EL (cell line): ENCODE data around the gene PRODH.
"Not testable (repeated sequence)": the region's sequence is repeated elsewhere in the genome, so short reads cannot be mapped to it uniquely, and the experiment has no call there.

Experiments
- DNase-seq: peaks from one replicate; pipeline ENCODE4 v3.0.0-alpha.2; 2016

PRODH gene, protein sequence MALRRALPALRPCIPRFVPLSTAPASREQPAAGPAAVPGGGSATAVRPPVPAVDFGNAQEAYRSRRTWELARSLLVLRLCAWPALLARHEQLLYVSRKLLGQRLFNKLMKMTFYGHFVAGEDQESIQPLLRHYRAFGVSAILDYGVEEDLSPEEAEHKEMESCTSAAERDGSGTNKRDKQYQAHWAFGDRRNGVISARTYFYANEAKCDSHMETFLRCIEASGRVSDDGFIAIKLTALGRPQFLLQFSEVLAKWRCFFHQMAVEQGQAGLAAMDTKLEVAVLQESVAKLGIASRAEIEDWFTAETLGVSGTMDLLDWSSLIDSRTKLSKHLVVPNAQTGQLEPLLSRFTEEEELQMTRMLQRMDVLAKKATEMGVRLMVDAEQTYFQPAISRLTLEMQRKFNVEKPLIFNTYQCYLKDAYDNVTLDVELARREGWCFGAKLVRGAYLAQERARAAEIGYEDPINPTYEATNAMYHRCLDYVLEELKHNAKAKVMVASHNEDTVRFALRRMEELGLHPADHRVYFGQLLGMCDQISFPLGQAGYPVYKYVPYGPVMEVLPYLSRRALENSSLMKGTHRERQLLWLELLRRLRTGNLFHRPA

DNA sequence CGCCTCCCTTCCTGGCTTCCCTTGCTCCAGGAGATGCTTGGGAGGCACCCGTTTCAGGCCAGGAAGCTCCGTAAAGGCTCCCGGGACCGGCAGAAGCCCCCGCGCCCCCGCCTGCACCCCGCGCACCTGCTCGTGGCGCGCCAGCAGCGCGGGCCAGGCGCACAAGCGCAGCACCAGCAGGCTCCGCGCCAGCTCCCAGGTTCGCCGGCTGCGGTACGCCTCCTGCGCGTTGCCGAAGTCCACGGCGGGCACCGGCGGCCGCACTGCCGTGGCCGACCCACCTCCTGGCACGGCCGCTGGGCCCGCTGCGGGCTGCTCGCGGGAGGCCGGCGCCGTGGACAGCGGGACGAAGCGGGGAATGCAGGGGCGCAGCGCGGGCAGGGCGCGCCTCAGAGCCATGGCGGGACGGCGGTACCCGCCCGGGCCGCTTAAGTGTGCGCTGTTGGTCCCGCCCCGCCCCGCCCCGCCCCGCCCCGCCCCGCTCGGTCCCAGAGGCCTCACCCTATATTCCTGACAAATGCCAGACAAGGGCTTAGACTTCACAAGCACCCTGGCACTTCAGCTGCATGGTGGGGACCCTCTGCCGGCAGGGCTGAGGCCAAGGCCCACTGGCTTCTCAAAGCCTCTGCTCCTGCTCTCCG lies at the start of gene PRODH:
PRODH (minus strand) TSS at position 405 of the 641 bp plus-strand sequence; CDS start at position 399, 6 bp downstream.
- DNase-seq, result no peak

GRCh38 chr22:18985780-18986179 lies 49.7 kb upstream of the PRODH start:
- no peak for DNase-seq

DNA sequence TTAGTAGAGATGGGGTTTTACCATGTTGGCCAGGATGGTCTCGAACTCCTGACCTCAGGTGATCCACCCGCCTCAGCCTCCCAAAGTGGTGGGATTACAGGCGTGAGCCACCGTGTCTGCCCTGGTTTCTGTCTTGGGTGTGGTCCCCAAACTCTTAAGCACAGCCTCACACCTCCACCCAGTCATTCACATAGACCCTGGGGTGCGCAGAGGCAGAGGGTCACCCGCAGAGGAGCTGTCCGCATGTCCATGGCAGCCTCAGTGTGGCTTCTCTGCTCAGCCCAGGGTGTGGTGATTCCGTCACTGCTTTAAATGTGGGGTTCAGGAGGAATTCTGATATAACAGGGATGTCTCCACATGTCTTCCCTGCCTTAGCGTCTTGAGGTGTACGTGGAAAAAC lies 48.5 kb upstream of the PRODH start:
- DNase-seq, result no peak

DNA sequence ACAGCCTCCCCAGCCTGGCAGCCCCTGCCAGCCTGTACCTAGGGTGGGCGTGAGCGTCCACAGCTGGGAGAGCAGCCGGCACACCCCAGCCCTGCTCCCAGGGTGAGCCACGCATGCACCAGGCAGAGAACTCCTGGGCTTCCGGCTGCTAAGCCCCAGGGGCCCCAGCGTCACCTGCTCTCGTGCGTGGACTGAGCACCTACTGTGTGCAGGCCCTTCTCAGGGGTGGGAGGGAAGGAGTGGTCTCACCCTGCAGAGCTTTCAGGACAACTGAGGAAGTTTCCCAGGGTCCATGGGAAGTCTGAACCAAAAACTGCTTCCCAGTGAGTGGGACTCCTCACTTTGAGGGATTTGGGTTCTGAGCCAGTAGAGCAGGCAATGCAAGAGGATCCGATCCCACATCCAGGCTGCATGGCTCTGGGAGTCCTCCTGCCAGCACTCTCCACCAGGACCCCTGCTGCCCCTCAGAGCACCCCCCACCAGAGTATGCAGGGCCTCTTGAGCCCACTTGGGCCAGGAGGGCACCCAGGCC lies 47.1 kb upstream of the PRODH start:
- no peak for DNase-seq

DNA sequence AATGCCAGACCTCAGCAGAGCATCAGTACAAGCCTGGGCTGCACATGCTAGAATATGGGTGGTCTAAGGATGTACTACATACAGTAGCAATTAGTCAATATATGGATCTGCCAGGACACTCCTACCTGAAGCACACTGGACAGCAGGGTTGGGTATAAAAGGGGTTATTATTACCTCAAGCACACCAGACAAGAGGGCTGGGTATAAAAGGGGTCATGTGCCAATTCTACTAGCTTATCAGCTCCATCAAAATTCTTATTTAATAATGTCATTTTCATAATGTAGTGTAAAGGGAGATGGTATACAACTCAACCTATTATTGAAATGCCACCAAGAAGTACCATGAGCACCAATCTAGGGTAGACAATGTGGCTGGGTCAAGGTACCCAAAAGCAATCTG lies 44.7 kb upstream of the PRODH start:
- no peak for DNase-seq

DNA sequence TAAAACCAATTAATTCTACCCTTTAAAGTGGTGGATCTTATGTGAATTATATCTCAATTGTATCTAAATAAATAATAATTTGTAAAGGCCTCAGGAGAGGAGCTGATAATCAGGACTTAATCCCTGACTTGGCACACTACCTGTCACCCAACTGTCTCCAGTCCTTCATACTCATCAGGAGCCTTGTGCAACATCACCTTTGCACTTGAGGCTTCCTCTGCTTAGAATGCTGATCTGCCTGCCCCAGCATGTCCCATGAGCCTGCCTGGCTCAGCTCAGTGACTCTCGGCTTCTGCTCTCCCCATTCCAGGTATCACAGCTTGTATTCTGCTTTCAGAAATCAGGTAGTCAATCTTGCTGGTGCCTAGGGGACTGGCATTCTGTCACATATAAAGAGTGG lies 43.9 kb upstream of the PRODH start:
- DNase-seq, result no peak

DNA sequence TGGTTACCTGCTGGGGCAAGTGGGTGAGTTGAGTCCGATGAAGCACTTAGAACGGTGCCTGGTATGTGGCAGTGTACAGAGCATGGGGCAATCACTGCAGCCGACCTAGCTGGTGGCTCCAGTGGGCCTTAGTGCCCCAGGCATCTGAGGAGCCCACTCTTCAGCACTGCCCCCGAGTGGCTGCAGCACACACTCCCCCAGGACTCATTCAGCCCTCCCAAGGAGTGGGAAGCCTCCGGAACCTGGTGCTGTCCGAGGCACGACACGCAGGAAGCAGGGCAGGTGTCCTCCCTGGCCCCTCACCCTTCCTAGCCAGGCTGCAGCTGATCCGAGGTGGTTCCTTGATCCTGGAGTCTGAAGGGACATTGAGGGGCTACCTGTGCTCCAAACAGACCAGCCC lies 42.4 kb upstream of the PRODH start:
- DNase-seq, result no peak

GRCh38 chr22:18977824-18978425 lies 41.8 kb upstream of the PRODH start:
- no peak for DNase-seq

DNA sequence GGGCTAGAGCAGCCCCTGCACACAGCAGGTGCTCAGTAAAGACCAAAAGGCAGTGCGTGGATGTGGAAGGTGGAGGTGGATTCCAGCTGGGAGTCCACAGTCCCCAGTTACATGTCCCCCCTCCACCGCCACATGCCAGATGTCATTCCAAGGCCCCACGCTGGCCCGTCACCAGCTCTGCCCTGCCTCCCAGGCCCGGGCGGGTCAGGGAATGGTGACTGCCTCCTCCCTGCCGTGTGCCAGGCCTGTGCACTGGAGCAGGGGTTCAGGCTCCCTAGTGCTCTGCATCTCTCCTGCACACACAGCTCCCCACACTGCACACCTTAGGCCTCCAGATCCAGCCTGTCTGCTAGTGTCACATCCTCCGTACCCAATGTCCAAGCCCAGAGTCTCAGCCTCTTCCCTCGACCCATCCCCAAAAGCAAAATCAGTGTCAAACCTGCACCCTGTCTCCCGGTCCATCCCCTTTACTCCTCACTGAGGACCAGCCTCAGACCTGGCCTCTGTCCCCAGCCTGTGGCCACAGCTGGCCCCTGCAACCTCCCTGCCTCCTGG lies 40.2 kb upstream of the PRODH start:
- DNase-seq, result no peak

- no peak for DNase-seq
Observed at GRCh38 chr22:18975434-18976196, 39.5 kb upstream of the PRODH start.

- no peak for DNase-seq
Observed at GRCh38 chr22:18974477-18975180, 38.5 kb upstream of the PRODH start.

GRCh38 chr22:18973264-18974031 lies 37.4 kb upstream of the PRODH start:
- no peak for DNase-seq

DNA sequence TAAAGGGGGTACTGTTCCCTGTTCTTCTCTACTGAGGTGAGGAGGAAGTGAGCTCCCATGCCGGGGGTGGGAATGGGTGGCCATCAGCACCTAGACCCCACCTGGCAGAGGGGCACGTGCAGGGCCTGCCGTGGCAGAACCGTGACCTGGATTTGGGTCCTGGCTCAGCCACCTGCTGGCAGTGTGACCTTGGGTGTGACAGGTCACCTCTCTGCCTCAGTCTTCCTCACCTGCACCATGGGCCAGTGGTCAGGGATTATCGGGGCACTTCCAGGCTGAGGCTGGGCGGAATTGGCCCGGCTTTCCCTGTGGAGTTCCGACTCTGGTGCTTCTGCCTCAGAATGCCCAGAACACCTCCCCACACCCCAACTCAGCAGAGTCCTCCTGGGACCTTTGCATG lies 36.5 kb upstream of the PRODH start:
- DNase-seq, result not testable (repeated sequence)

DNA sequence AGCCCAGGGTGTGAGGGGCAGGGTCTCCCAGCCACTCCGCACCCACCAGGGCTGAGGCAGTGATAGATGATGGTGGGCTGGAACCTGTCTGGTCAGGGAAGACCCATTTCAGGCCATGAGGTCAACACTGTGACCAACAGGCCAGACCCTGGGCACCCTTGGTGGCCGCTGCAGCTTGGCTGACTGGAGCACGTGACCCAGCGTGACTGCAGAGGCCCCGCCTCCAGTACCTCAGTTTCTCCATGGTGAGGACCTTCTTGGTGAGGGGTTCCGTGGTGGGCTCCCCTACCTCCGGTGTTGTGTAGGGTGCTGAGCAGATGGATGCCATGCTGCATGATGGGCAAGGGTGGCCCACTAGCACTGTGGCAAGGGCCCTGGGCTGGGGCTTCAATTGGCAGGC lies 35.9 kb upstream of the PRODH start:
- DNase-seq, result not testable (repeated sequence)

GRCh38 chr22:18971321-18971751 lies 35.2 kb upstream of the PRODH start:
- DNase-seq, result no peak

- no peak for DNase-seq
Observed at GRCh38 chr22:18970948-18971315, 34.8 kb upstream of the PRODH start.

DNA sequence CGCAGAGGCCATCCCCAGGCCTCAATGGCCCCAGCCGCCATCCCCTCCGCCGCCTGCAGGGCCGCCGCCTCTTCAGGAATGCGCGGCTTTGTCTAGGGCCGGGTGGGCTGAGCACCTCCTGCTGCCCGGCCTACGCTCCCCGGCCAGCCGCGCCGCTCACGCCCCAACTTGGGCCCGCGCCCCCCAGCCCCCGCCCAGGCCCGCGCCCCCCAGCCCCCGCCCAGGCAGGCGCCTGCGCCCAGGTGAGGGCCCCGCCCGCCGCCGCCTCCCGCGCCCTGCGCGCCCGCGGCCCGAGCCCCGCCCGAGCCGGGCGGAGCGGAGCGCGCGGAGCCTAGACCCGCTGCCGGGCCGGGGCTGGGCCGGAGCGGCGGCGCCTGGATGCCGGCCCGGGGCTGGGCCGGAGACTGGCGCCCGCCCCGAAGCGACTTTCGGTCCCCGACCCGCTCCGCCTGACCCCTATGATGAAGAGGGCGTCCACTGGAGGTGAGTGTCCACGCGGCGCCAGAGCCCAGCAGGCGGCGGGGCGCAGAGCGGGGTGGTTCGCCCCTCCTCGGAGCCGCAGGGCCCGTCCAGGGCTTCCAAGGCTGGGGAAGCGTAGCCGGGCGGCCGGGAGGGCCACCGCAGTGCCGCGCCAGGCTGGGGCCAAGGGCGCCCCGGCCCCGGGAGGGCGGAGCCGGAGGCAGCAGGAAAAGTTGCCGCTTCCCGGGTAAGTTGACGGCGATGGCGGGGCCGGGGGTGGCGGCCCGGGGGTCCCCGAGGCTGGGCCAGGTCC lies 34.3 kb upstream of the PRODH start:
- DNase-seq, result peak; percentile 21

- DNase-seq, result not testable (repeated sequence)
Observed at GRCh38 chr22:18969158-18969942, 33.3 kb upstream of the PRODH start.
